K562 (cell line): ENCODE measurements around the gene PUSL1. TPM values are rescaled to one million over a fixed set of nuclear protein-coding genes. Genes with fewer than 3 reads are reported as not detected.
A peak's percentile ranks its signal among the peaks of the same experiment; 100 is the strongest.

Source experiments
- ATAC-seq: fragments of 200-7000 bp; cut with Tn5 transposase; 3 replicates; pipeline ENCODE4 v1.9.1; 2020; ENCODE audit warnings: moderate library complexity
- BruUV-seq: library from RNA; stranded (reverse); fragments of 400-500 nt; replicated peaks from 2 replicates; lab custom pipeline; 2021; lab: Mats Ljungman, UMichigan
- CTCF ChIA-PET: fragments of 300-600 bp; formaldehyde crosslinking; extraction: SDS; loops from one replicate; lab custom pipeline; 2021; ENCODE audit warnings: low intra/inter-chr PET ratio; lab: Yijun Ruan, JAX
- POLR2A ChIA-PET: fragments of 300-600, 350-650 bp; sonication (Branson Sonifier 250); formaldehyde crosslinking; extraction: SDS; loops from one replicate; lab custom pipeline; 2021; ENCODE audit warnings: antibody characterized with exemption, inconsistent platforms; lab: Yijun Ruan, JAX
- DNase-seq, 4 experiments: peaks; one replicate each; pipeline versions ENCODE4 v3.0.0 to v3.0.0-alpha.2; 2011 to 2018; ENCODE audit warnings: low spot score in 3 of 4, mixed read lengths in 3 of 4; ENCODE audit errors: extremely low read depth in 1 of 4
- FAIRE-seq: peaks from 2 replicates; lab custom pipeline; 2011; peaks lifted over from hg19 to GRCh38; lab: Jason Lieb, UNC
- H2AFZ ChIP-seq: 2 replicates; pipeline ENCODE4 v1.6.0; 2011; ENCODE audit warnings: low read depth, low read length, control low read depth, inconsistent platforms
- H3K27ac ChIP-seq: fragments of 200-600 bp; 3 replicates; pipeline ENCODE4 v1.8.0; 2011; ENCODE audit warnings: low read depth, mild to moderate bottlenecking, control low read depth, inconsistent platforms, low read length, moderate library complexity, mixed read lengths; ENCODE audit errors: extremely low read depth
- H3K27me3 ChIP-seq, 2 experiments: fragments of 300-600 bp in 1 of 2; 2 replicates in 1 of 2; 3 replicates in 1 of 2; pipeline versions ENCODE4 v1.6.0 to v1.8.0; 2011; ENCODE audit warnings: inconsistent platforms in 2 of 2, low read length in 2 of 2, mild to moderate bottlenecking in 1 of 2, mixed read lengths in 1 of 2, moderate library complexity in 1 of 2; ENCODE audit not compliant: control insufficient read depth in 2 of 2, insufficient read depth in 2 of 2
- H3K36me3 ChIP-seq: fragments of 300-600 bp; 3 replicates; pipeline ENCODE4 v1.8.0; 2011; ENCODE audit warnings: mild to moderate bottlenecking, low read length, inconsistent platforms; ENCODE audit not compliant: control insufficient read depth, insufficient read depth
- H3K4me1 ChIP-seq, 2 experiments: fragments of 200-600 bp in 1 of 2; replicated peaks in 1 of 2; 2 replicates in 1 of 2; 3 replicates in 1 of 2; pipeline versions ENCODE4 v1.5.1 to v1.8.0; 2011; ENCODE audit warnings: inconsistent platforms in 2 of 2, low read length in 2 of 2, mild to moderate bottlenecking in 1 of 2, mixed read lengths in 1 of 2, moderate library complexity in 1 of 2; ENCODE audit not compliant: control insufficient read depth in 2 of 2, insufficient read depth in 2 of 2
- H3K4me2 ChIP-seq: 2 replicates; pipeline ENCODE4 v1.6.1; 2011; ENCODE audit warnings: low read length, control low read depth, inconsistent platforms, mixed read lengths; ENCODE audit not compliant: insufficient read depth
- H3K4me3 ChIP-seq: fragments of 200-600 bp; sonication (generic), shearing (Covaris generic); 2 replicates; pipeline ENCODE4 v1.5.1; 2016; ENCODE audit warnings: control low read depth, inconsistent platforms
- H3K79me2 ChIP-seq: fragments of 200-600 bp; 3 replicates; pipeline ENCODE4 v1.8.0; 2011; ENCODE audit warnings: low read length, inconsistent platforms; ENCODE audit not compliant: control insufficient read depth, insufficient read depth
- H3K9ac ChIP-seq, 2 experiments: 2 replicates each; pipeline versions ENCODE4 v1.6.0 to v1.6.1; 2011; ENCODE audit warnings: low read depth in 2 of 2, low read length in 2 of 2, control low read depth in 1 of 2, inconsistent platforms in 1 of 2, mild to moderate bottlenecking in 1 of 2, mixed read lengths in 1 of 2; ENCODE audit not compliant: insufficient read depth in 1 of 2
- H3K9me1 ChIP-seq: one replicate; pipeline ENCODE4 v1.6.0; 2011; ENCODE audit warnings: inconsistent platforms, mild to moderate bottlenecking, low read length, moderate library complexity; ENCODE audit not compliant: control insufficient read depth, insufficient read depth
- H3K9me3 ChIP-seq: replicated peaks from 2 replicates; pipeline ENCODE4 v1.5.1; 2011; ENCODE audit warnings: low read depth, low read length, inconsistent platforms; ENCODE audit not compliant: control insufficient read depth, insufficient read depth
- H4K20me1 ChIP-seq: replicated peaks from 2 replicates; pipeline ENCODE4 v1.6.1; 2011; ENCODE audit warnings: low read length, inconsistent platforms, mixed read lengths; ENCODE audit not compliant: control insufficient read depth, insufficient read depth
- CEBPG ChIP-seq, 3 experiments: fragments of 200-800 bp in 1 of 3; sonication (Bioruptor generic) in 1 of 3; sonication (generic) in 1 of 3; formaldehyde crosslinking in 1 of 3; IDR thresholded peaks in 2 of 3; conservative IDR thresholded peaks in 1 of 3; 2 replicates each; pipeline versions ENCODE4 v1.6.1 to v1.8.0; 2016 to 2022; ENCODE audit warnings: missing compliant biosample characterization in 2 of 3, missing genetic modification characterization in 2 of 3, mild to moderate bottlenecking in 1 of 3, missing genetic modification reagents in 1 of 3
- CTBP1 ChIP-seq: fragments of 450-650 bp; IDR thresholded peaks from 2 replicates; pipeline ENCODE4 v1.6.1; 2016; ENCODE audit warnings: borderline replicate concordance
- DEAF1 ChIP-seq: fragments of 450-650 bp; formaldehyde crosslinking; IDR thresholded peaks from 2 replicates; pipeline ENCODE4 v1.4.0; 2020; ENCODE audit warnings: mild to moderate bottlenecking, moderate library complexity
- HCFC1 ChIP-seq: IDR thresholded peaks from 2 replicates; pipeline ENCODE4 v1.6.1; 2012; ENCODE audit warnings: low read depth, low read length, improper control_type of control experiment
- HDAC3 ChIP-seq: fragments of 450-650 bp; IDR thresholded peaks from 2 replicates; pipeline ENCODE4 v1.6.1; 2018; ENCODE audit warnings: borderline replicate concordance, mild to moderate bottlenecking, moderate library complexity; ENCODE audit not compliant: partially characterized antibody
- MAX ChIP-seq: sonication (generic); formaldehyde crosslinking; IDR thresholded peaks from 2 replicates; pipeline ENCODE4 v1.9.0; 2022; ENCODE audit warnings: mild to moderate bottlenecking, missing genetic modification reagents
- NR4A1 ChIP-seq, 2 experiments: fragments of 250-450 bp in 1 of 2; fragments of 450-650 bp in 1 of 2; sonication (Bioruptor Pico) in 1 of 2; IDR thresholded peaks; 2 replicates each; pipeline versions ENCODE4 v1.4.0 to v1.6.1; 2016 to 2020; ENCODE audit warnings: mild to moderate bottlenecking in 2 of 2, missing compliant biosample characterization in 1 of 2, missing genetic modification characterization in 1 of 2, moderate library complexity in 1 of 2
- RAD21 ChIP-seq, 2 experiments: fragments of 250-450 bp in 1 of 2; fragments of 450-650 bp in 1 of 2; sonication (Bioruptor Pico) in 1 of 2; formaldehyde crosslinking in 1 of 2; IDR thresholded peaks in 1 of 2; conservative IDR thresholded peaks in 1 of 2; 2 replicates each; pipeline versions ENCODE4 v1.4.0 to v1.8.0; 2020 to 2022; ENCODE audit warnings: mild to moderate bottlenecking in 2 of 2, moderate library complexity in 1 of 2
- RB1 ChIP-seq: fragments of 450-650 bp; IDR thresholded peaks from 2 replicates; pipeline ENCODE4 v1.6.1; 2017; ENCODE audit warnings: low read depth, mild to moderate bottlenecking
- SP1 ChIP-seq: sonication (generic); formaldehyde crosslinking; IDR thresholded peaks from 2 replicates; pipeline ENCODE4 v1.8.1; 2022; ENCODE audit warnings: mild to moderate bottlenecking, missing genetic modification reagents
- STAT6 ChIP-seq: sonication (generic); formaldehyde crosslinking; IDR thresholded peaks from 2 replicates; pipeline ENCODE4 v1.8.1; 2023; ENCODE audit warnings: mild to moderate bottlenecking, missing genetic modification reagents
- TEAD1 ChIP-seq, 2 experiments: fragments of 450-650 bp in 1 of 2; sonication (generic) in 1 of 2; formaldehyde crosslinking; IDR thresholded peaks; 2 replicates each; pipeline versions ENCODE4 v1.4.0 to v1.8.0; 2020 to 2022; ENCODE audit warnings: mild to moderate bottlenecking in 2 of 2, missing genetic modification reagents in 1 of 2
- ZNF143 ChIP-seq: sonication (generic); formaldehyde crosslinking; IDR thresholded peaks from 2 replicates; pipeline ENCODE4 v1.9.0; 2022; ENCODE audit warnings: mild to moderate bottlenecking, missing genetic modification reagents
- ZNF263 ChIP-seq: sonication (generic); formaldehyde crosslinking; IDR thresholded peaks from 2 replicates; pipeline ENCODE4 v1.8.0; 2022; ENCODE audit warnings: mild to moderate bottlenecking, missing genetic modification reagents, borderline replicate concordance
- WGBS: fragments of 100-300 bp; shearing (Covaris generic); methylation state at CpG from one replicate; pipeline ENCODE4 v1.1.6; 2016; ENCODE audit warnings: low coverage, mixed read lengths; ENCODE audit not compliant: insufficient coverage; ENCODE audit errors: missing lambda C conversion rate; 5-methylcytosine and 5-hydroxymethylcytosine counted together
- in situ Hi-C: fragments of 300-500 bp; cut with MboI; formaldehyde crosslinking; loops from 4 replicates; pipeline ENCODE4 v1.15.0; 2018; ENCODE audit warnings: inconsistent platforms, mixed read lengths
- intact Hi-C: fragments of 100-400 bp; cut with micrococcal nuclease; formaldehyde crosslinking; loops from 2 replicates; pipeline ENCODE4 v1.14.2; 2022
- polyA plus RNA-seq, 8 experiments: library from polyadenylated mRNA; depleted of rRNA in 4 of 8; stranded (reverse) in 5 of 8; unstranded in 3 of 8; fragments of >200 nt; fragmentation: Nextera tagmentation in 2 of 8; fragmentation: Illumina TruSeq in 1 of 8; extraction: Ambion mirVana in 2 of 8; extraction: Trizol in 1 of 8; gene quantifications; 2 replicates each; pipeline versions ENCODE4 v1.2.1 to v1.2.3, GENCODE V29; 2011 to 2014; ENCODE audit warnings: inconsistent platforms in 1 of 8, missing spikeins in 1 of 8
- total RNA-seq, 7 experiments: library from RNA; depleted of rRNA in 6 of 7; stranded (reverse); fragments of >200 nt in 6 of 7; fragmentation: Illumina TruSeq in 2 of 7; extraction: Trizol in 2 of 7; gene quantifications; 2 replicates each; pipeline versions ENCODE4 v1.2.1 to v1.2.3, GENCODE V29; 2011 to 2021; ENCODE audit warnings: low replicate concordance in 1 of 7

PUSL1 gene
- total and polyA plus RNA-seq, 9 of the 15 experiments (the other 6 are each of a cell fraction or from before 2014, with no cell fraction given): 0.62 to 86.9 (median 13.6) TPM

- Histone ChIP-seq H3K27me3 (peaks cover 2 to 33% of the 10 kb centered on the region in 2 experiments; a peak in 3 of 5 replicates), H3K36me3 (peaks cover 6% of the 10 kb centered on the region; the same call in 1 of the 3 replicates), H2AFZ (no peak overlapping the region), H3K4me1 (peaks cover 5 to 86% of the 10 kb centered on the region in 2 experiments; a peak in 3 of 5 replicates), H3K79me2 (no peaks in the 10 kb centered on the region), H3K9ac (peak overlapping the region in 1 of 2 experiments; percentile 82; a peak in 2 of 4 replicates), H3K27ac (no peak overlapping the region), H3K9me1 (peaks cover 11% of the 10 kb centered on the region), H3K4me2 (no peak overlapping the region), H3K9me3 (no peaks in the 10 kb centered on the region), H3K4me3 (no peak overlapping the region), H4K20me1 (peaks cover 19% of the 10 kb centered on the region; the same call in 1 of the 2 replicates)
- ATAC-seq (peak; percentile 62), DNase-seq (peak; percentile 79 to 87 (median 84)), FAIRE-seq (peak; percentile 93)
- POLR2A ChIA-PET: interaction anchor here (0.6 to 1.1 kb wide), 4 partner anchors 8 to 313 kb away, joined by 3 to 4 read pairs (median 3); no protein-coding TSS in a partner anchor
- intact Hi-C loops (loop anchor here (2.0 to 10.0 kb wide), 2 partner anchors 167 to 305 kb away; partner anchors contain the start of gene PERM1), in situ Hi-C loops (no loop called here)
- no TSS peak for BruUV-seq
- CTCF ChIA-PET: interaction anchor here (1.5 kb wide), 1 partner anchor 306 kb away, joined by 8 read pairs; no protein-coding TSS in a partner anchor
- WGBS: 16% methylated on average over 14 of the region's 15 CpGs
- TF ChIP-seq DEAF1 (CRISPR knock-in tag) (0 out of 2 replicates have a peak, but pooled peaks have one; percentile 16), CEBPG (CRISPR knock-in tag; IDR thresholded peaks at IDR 0.05) (0 out of 2 replicates have a peak, but pooled peaks have one; percentile 43), CEBPG (tag; conservative IDR thresholded peaks at IDR 0.05 in 1 of 2, IDR thresholded peaks at IDR 0.05 in 1 of 2) (no peak), ZNF143 (CRISPR knock-in tag) (0 out of 2 replicates have a peak, but pooled peaks have one; percentile 27), RB1 (0 out of 2 replicates have a peak, but pooled peaks have one; percentile 34), RAD21 (CRISPR knock-in tag; conservative IDR thresholded peaks at IDR 0.05 in 1 of 2, IDR thresholded peaks at IDR 0.05 in 1 of 2) (peak; percentile 40 to 72; a peak in 3 of 4 replicates), CTBP1 (peak; percentile 30; the same call in 1 of the 2 replicates), STAT6 (CRISPR knock-in tag) (0 out of 2 replicates have a peak, but pooled peaks have one; percentile 59), ZNF263 (CRISPR knock-in tag) (0 out of 2 replicates have a peak, but pooled peaks have one; percentile 20), TEAD1 (CRISPR knock-in tag; IDR thresholded peaks at IDR 0.05) (peak in 1 of 2 experiments; percentile 56; a peak in 1 of 4 replicates), HDAC3 (no peak), NR4A1 (CRISPR knock-in tag; IDR thresholded peaks at IDR 0.05) (no peak), NR4A1 (tag; IDR thresholded peaks at IDR 0.05) (no peak), HCFC1 (0 out of 2 replicates have a peak, but pooled peaks have one; percentile 14), MAX (CRISPR knock-in tag) (peak; percentile 47; the same call in 1 of the 2 replicates), SP1 (CRISPR knock-in tag) (peak; percentile 37; the same call in 1 of the 2 replicates)
Measured at GRCh38 chr1:1290238-1290731, 18.1 kb upstream of the PUSL1 start.
